HG03342 (cell line): Measurements from ENCODE around the gene KRTAP10-6.
"Not testable (repeated sequence)": the region's sequence is repeated elsewhere in the genome, so short reads cannot be mapped to it uniquely, and the experiment has no call there.

ENCODE experiments used
- ATAC-seq: cut with Tn5 transposase; IDR thresholded peaks from one replicate; pipeline ENCODE4 v1.9.1; 2021; ENCODE audit warnings: mild to moderate bottlenecking, moderate library complexity; ENCODE audit not compliant: unreplicated experiment

KRTAP10-6 gene

GRCh38 chr21:44600118-44600978 is 8.0 kb upstream of the KRTAP10-6 start, which contains the start of gene KRTAP10-7:
Gene KRTAP10-7 (plus strand): TSS chr21:44600597. CDS start chr21:44600622, 25 bp downstream.
- ATAC-seq, result not testable (repeated sequence)

DNA sequence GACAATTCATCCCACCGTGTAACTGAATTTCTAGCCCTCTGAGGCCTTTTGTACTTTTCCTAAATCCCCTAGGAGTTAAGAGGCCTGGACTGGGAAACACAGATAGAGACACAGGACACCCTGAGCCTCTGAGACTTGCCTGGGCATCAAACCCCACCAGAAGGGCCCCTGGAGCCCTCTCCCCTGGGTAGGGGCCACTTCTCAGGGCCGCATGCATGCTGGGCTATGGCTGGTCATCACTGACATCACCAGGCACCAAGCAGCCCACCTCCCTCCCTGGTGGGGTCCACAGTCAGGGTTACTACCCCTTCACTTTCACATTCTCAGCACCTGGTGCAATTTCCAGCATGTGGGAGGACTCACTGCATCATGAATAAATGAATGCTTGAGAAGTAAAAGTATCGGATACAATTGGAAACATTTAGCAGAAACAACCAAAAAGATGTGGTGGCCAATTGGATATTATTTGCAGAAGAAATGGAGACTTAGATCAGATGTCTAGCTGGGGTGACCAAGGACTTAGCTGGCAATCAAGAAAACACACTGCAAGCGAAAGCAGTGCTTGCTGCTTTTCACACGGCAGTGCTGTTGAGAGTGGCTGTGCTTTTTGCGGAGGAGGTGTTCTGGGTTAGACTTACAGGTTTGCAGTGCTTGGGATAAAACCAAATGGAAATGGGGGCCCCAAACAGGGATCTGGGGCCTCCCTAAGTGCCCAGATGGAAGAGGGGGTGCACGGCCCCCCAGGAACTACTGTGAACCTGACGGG is 7.1 kb upstream of the KRTAP10-6 start:
- no peak for ATAC-seq

DNA sequence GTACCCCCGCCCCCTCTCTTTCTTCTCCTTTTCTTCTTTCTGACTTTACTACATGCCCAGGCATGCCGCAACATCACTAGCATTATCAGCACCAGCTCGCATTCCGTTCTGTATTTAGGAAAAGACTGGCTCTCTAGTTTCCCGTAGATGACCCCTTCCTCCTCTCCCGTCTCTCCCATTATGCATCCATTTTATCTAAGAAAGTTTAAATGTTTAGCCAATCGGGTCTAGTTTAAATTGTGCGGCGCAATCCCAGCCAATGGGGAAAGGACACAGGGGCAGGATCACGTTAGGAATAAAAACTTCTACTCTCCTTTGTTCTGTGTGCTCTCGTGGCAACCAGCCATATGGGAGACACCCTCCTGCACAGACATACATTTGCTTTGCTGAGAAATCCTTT is 5.8 kb upstream of the KRTAP10-6 start:
- ATAC-seq, result no peak

DNA sequence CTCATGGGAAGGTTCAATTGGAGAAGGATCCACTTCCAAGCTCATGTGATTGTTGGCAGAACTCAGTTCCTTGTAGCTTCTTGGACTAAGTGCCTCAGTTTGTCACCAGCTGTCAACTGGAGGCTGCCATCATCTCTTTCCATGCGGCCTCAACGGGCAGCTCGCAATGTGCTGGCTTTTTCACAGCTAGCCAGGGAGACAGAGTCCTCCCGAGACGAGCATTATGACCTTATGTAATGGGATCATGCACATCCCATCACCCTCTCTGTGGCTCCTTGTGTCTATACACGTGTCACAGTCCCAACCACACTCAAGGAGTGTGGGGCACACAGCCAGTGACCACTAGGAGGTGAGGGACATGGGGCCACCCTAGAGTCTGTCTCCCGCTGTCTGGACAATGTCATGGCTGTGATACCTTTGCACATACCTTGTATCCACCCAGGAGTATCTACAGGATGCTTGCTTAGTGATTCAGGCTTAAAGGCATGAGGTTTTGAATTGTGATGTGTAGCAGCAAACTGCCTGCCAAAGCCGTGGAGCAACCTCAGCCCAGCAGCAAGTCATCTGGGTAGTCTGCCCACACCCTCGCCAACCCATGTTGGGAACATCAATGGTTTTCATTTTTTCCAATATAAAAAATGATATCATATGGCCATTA is 3.9 kb upstream of the KRTAP10-6 start:
- ATAC-seq, result no peak

GRCh38 chr21:44595524-44595923 is 3.2 kb upstream of the KRTAP10-6 start:
- ATAC-seq, result no peak

- no peak for ATAC-seq
These were observed 2.2 kb upstream of the KRTAP10-6 start for GRCh38 chr21:44594406-44594916.

GRCh38 chr21:44593598-44594405 is 1.5 kb upstream of the KRTAP10-6 start:
- ATAC-seq, result no peak

DNA sequence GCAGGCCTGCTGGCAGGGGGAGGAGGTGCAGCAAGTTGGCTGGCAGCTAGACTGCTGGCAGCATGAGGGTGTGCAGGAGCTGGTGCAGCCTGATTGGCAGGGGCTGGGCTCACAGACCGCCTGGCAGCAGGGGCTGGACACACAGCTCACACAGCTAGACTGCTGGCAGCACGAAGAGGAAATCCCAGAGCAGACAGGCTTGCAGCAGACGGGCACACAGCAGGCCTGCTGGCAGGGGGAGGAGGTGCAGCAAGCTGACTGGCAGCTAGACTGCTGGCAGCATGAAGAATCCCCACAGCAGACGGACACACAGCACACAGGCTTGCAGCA is 539 bp downstream of the KRTAP10-6 start:
- not testable (repeated sequence) for ATAC-seq

- ATAC-seq, result not testable (repeated sequence)
These were observed 1.2 kb downstream of the KRTAP10-6 start for GRCh38 chr21:44590897-44591800.

- ATAC-seq, result no peak
These were observed 2.0 kb downstream of the KRTAP10-6 start for GRCh38 chr21:44590311-44590721.

GRCh38 chr21:44589586-44590305 is 2.6 kb downstream of the KRTAP10-6 start:
- ATAC-seq, result no peak

DNA sequence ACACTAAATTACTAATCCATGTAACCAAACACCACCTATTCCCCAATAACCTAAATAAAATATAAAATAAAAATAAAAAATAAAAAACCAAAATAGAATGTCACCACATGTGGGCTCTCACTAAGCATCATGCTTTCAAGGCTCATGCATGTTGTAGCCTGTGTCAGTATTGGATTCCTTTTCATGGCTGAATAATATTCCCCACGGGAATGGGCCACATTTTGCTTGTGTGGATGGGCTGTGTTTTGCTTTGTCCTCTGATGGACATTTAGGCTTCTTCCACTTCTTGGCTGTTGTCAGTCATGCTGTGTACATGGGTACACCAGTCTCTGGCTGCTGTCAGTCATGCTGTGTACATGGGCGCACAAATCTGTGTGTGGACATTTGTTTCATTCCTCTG is 3.2 kb downstream of the KRTAP10-6 start:
- no peak for ATAC-seq

DNA sequence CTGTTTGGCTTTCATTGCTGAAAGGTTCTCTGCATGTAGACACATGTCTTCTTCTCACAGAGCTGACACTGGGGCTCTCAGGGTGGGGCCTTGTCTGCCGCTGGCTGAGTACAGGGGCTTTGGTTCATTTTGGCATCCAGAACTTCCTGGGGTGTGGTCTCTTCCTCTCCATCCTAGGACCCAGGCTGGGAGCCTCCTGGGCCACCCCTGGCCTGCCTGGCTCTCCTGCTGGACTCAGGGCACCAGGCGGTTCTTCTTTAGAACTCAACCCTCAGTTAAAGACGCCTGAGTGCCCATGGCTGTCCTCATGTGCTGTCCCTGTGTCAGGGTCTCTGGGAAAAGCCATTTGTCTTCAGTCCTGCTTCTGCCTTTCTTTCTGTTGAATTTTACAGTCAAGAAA is 6.4 kb downstream of the KRTAP10-6 start:
- ATAC-seq, result no peak

GRCh38 chr21:44583800-44584147 is 8.5 kb downstream of the KRTAP10-6 start:
- no peak for ATAC-seq

GRCh38 chr21:44583089-44583799 is 9.1 kb downstream of the KRTAP10-6 start:
- ATAC-seq, result no peak

DNA sequence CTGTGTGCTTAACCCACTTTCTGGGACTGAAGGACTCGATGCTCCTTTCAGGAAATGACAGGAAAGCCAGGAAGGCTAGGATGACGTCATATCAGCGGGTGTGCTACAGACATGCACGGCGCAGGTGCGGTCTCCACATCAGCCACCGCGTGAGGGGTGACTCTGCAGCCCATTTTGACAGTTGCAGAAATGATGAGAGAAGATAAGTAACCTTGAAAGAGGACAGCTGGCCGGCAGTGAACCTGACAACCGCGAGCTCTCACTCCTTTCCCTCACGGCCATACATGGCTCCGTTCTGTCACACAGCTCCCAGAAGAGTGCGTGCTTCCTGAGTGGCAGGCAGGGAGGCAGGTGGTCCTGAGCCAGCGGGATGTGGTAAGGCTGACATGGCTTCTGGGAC is 10.2 kb downstream of the KRTAP10-6 start:
- ATAC-seq, result no peak

GRCh38 chr21:44581158-44581557 is 11.1 kb downstream of the KRTAP10-6 start:
- no peak for ATAC-seq

GRCh38 chr21:44580231-44580821 is 12.0 kb downstream of the KRTAP10-6 start, which contains the start of gene KRTAP10-5:
Gene KRTAP10-5 (minus strand): TSS chr21:44580604. CDS start chr21:44580578, 26 bp downstream.
- not testable (repeated sequence) for ATAC-seq
